HuH-7.5 (cell line): ENCODE data around the gene PHOX2B.

Source experiments
- DNase-seq: peaks from one replicate; pipeline ENCODE4 v3.0.0; 2011; ENCODE audit warnings: low spot score

PHOX2B gene

DNA sequence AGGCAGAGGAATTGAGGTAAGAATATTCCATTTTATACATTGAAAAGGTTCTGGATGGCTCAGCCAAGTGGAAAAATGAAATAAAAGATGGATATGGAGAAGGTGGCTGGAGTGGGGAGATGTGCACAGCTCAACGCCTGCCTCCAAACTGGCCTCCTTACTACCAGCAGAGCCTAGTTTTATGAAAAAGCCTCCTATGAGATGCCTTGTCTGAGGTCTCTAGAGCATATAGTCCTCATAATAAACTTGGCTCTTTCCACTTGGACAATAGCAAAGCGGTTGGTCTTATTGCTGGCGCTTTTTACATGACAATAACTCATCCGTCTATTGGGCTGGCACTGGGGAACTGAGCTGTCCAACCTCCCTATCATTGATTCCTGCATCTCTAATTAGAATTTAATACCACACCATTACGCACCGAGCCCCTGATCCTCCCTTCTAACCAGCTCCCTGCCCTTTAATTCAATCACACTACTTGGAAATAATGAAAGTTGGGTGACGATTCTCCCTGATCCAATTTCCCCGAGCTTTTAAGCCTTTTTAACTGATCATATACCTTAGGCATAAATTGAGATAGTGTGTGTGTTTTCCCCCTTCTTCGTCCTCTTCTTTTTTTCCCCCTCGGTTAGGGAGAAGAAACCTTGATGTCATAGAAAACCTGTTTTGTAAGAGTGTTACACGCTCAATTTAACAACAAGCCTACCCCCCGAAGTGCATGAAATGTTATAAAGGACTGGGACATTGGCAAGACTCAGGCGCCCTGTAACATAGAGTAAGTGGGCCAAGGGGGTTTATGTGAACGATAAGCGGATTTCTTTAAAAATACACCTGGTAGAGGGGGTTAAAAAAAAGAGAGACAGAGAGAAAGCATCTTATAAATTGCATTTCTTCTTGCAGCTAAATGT, at the start of gene PHOX2B:
Gene PHOX2B, minus strand, starts transcription at position 155 of the 905 bp plus-strand sequence. Its CDS starts 115 bp downstream, at position 40.
- no peak for DNase-seq

- no peak for DNase-seq
These were observed 48.7 kb upstream of the PHOX2B start for GRCh38 chr4:41797260-41797659.

DNA sequence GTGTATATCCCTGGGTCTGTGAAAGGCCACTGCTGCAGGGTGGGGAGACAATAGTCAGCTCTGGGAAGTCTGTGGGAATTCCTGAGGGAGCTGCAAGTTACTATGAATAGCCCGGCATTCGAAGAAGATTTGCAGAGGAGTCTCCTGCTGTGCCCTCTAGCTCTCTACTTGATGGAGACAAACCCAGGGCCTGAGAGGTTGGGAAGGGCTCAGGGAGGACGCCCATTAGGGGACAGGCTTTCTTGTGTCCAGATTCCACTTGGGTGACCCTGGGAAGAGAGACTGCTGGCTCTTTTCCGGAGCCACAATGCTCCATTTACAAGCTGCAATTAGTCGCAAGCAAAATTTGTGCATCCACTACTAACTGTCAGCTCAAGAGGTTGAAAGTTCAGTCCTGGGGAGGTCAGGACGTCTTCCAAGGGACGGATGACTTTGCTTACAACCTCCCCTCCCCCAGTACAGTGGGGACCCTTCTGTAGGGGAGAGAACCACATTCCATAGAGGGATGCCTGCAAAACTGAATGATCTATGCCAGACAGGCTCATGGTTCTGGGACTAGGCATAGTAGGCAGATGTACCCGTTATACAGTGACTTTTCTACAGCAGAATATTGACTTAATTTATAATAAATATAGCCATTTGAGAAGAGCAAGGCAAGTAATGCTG, 48.2 kb upstream of the PHOX2B start:
- no peak for DNase-seq

DNA sequence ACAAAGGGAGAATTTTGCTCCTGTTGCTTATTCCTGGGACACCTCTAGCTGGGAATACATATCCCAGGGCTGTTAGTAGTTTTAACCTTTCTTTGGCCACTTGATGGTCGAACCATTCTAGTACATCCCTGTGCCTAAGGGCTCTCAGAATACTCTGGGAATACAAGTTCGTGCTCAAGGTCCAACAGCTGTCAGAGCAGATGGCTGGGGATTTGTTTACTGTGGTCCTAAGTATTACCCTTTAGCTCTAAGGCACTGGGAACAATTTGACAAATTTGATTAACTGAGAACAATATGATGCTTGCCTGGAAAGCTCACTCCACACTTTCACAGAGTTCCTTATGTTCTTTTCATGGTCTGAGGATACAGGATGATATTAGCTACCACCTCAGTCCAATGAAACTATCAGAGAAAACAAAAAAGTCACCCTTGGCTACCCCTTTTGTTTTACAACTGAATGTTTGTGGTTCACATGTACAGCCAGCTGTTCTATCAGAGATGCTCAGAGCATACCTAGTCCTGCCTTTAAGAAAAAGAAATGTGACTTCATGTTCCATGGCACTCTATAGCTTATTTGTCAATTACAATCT, 47.4 kb upstream of the PHOX2B start:
- DNase-seq, result no peak

DNA sequence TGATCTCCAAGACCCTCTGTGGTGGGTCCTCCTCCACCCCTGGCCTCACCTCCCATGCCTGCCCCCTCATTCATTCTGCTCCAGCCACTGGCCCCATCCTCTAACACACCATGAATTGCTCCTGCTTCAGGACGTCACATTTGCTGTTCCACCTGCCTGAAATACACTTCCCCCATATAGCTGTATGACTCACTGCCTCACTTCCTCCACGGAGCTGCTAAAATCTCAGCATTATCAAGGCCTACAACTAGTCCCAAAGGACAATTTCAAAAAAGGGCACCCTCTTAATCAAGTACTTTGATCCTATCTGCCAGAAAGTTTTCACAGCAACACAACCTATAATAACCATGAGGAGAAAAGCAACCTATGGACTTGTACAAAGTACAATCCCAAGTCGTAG, 43.6 kb upstream of the PHOX2B start:
- no peak for DNase-seq

DNA sequence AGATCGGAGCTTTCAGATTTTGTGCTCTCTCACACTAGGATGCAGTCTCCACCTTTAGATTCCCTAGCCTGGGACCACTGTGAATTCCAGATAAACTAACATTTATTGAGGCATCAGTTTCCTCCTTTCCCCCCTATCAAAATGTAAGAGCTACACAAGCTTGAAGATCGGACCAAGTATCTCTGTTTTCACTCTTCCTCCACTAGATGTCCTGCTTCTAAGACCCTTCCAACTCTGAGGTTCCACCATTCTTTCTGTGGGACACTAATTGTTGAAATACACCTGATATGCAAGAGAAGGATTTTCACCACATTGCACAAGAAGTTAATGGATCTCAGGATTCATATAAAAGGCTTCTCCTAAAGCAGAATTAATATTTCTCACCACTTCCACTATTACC, 43.0 kb upstream of the PHOX2B start:
- no peak for DNase-seq

DNA sequence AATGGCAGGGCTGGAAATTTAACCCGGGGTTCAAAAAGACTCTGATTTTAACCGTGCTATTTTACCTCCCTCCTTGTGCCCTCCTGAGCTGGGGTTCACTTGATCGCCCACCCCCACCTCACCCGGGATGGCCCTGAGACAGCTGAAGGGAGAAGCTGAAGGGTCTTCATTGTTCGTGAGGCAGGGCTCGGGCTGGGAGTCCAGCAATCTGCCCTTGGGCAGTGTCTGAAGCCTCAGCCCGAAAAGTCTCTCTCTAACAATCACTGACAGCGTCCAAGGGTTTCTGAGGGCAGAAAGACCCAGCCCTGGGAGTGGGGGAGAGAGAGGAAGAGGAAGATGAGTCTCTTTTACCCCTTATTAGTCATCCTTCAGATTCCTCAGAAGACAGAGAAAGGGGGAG, 39.4 kb upstream of the PHOX2B start:
- no peak for DNase-seq

DNA sequence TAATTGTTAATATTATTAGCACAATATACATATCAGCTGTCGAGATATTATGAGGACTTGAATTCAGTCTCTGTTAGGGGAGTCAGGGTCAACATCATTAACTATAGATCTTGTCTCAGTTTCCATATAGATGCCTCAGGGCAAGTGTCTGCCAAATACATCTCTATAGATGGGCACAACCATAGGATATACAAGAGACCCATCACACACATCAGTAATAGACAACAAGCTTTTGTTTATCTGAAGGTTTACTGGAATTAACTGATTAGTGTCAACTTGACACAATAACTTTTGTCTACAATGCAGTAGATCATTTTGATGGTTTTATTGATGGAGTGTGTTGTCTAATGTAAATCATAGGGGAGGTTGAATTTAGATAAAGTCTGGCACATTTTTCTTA, 37.1 kb upstream of the PHOX2B start:
- no peak for DNase-seq

DNA sequence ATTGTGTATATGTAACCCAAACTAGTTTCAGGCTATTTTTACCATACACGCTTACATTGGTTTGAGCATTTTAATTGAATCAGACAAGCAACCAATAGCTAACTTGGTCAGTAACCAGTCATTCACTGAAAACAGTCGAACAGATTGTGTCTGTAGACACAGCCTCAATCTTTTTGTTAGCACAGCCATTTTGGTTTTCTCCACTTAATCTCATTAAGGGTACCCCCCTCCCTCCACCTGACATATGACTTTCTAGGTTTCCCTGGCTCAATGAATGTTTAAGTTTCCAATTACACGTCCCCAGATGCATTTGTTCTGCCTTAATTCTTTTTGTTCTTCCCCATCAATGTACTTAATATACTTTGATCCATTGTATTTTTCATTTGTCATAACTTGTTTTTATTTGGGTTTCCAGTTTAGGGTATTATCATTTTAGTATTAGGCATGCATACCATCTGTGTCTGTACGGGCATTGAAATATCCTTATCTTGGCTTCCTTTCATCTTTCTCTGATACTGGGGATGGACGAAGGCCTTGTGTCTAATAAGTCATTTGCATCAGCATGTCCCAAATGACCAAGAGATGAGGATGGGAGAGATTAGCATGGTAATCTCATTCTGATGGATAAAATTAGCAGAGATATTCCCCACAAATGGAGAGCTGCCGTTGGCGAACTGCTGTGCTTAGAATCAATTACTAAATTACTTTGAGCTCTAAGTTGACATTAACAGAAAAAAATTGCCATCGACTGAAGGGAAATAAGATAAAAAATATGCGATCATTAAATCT, 35.9 kb upstream of the PHOX2B start:
- DNase-seq, result no peak

DNA sequence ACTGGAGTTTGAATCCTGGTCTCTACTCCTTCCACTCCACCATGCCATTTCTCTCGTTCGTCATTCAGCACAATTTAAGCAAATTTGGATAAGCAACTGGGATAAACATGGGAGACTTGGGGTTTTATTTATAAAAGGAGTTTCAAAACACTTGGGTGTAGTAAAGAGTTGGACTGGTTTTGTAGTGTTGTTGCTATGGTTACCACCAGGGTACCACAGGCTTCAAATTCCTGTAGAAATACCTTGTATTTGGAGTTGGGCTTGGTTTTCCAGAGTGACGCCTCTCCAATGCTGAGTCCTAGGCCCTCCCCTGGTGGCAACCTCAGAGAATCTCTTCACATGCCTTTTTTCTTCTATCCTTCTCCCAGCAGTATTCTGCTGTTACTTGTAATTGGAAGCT, 27.9 kb upstream of the PHOX2B start:
- DNase-seq, result no peak

DNA sequence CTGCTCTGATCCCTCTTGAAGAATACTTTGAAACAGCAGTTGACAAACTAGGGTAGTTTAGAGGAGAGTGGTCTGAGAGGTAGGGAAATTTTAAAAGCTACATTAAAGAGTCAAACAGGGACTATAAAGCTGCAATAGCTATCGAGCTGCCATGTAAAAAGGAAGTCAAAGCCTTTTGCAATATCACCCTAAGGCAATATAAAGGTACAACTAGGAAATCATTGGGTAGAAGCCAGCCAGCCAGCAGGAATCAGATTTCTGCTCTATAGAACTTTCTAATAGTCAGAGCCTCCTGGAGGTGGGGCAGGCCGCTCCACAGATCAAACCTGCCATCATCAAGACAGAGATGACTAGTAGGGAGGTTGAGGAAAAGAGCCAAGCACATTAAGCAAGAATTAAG, 15.2 kb upstream of the PHOX2B start:
- no peak for DNase-seq

GRCh38 chr4:41758884-41759283, 10.4 kb upstream of the PHOX2B start:
- DNase-seq, result no peak

DNA sequence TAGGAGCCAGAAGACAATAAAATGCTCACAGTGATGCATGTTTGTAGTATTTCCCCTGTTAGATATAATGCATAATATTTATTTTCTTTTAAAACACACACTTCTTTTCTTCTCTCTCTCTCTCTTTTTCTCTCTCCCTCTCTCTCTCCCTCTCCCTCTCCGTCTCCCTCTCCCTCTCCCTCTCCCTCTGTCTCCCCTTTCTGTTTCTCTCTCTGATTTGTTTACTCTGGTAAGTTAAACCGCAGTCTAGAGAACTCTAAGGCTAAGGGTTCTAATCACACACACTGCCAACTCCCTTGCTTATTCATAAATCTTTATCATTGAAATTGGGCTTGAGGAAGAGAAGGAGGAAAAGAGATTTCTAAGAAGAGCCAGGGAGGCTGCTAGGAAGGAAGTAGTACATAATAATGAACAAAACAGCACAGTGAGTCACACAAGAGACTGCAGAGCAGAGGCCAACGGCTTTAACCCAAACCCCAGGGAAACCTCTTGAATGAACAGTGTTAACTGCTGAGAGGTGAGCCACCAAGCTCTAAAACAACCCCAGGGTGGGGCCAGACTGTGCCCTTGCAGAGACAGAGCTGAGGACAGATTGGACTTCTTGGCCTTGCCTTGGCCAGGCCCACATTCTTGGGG, 9.1 kb upstream of the PHOX2B start:
- DNase-seq, result no peak

DNA sequence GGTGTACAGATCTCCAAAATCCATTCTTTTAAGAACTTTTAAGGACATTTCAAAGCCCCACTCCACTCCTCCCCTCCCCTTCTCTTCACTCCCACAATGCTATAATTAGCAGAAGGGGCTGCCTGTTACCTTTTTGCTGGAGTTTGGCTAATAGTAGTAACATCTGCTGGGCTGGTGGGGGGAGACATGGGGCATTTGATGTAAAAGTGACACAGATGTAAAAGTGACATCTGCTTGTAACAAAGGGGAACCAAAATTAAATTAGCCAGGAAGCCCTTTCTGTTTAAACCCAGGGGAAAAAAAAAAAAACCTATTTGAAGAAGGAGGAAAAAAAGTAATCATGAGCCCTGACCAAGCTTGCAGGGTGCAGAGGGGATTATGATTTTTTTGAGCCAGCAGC, 5.4 kb upstream of the PHOX2B start:
- DNase-seq, result no peak

DNA sequence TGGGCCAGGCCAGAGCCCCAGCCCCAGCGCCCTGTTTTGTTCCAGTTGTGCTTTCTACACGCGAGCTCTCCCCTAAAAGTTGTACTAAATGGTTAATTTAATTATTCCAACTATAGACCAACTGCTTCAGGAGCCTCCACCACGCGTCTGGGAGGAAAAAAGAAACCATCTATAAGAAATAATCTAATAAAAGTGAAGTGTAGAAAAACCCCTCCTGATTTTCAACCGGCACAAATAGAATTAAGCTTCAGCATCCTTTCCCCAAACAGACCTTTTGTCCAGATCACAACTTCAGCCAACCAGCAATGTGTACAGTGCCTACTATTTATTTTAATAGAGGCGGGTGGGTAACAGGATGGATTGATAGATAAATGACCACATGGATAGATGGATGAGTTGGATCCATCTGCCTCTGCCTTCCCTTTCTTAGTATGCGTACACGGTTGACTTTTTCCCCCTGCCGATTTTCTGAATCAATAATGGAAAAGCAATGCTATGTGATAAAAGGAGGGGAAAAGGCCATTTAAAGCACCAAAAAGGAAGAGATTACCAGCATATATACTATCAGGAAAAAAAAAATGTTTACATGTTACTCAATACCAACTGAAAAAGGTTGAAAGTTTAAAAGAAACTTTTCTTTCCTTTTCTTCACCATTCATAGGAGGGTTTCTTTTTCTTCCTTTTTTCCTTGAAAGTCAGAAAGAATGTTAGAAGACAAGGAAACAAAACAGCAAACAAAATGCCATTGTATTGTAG, 3.7 kb upstream of the PHOX2B start:
- no peak for DNase-seq

DNA sequence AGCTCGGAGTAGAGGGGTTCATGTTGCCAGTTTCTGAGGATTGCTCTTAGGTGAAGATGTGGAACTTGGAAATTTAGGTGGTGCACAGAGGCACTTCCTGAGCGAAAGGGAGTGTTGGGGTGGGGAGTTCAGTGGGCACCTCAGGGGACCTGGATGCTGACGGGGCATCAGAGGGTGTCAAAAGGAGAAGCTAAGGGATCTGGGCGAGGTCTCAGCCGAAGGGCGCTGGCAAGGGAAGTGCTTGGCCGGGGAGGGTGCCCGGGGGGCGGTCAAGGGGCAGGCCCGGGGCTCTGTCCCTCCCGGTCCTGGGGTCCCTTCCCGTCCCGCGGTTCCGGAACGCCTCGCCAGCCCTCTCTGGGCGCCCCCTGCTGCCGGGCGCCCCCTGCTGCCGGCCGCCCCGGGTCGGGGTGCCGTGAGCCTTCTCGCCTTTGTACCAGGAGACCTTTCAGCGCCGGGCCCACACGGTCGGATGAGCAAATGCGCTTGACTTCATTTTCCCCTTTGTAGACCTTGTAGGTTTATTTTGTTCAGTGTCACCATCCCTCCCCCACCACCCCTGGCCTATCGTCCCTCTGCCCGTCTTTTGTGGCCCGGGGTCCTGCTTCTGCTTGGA, 3.0 kb upstream of the PHOX2B start:
- no peak for DNase-seq

GRCh38 chr4:41750626-41751448, 2.3 kb upstream of the PHOX2B start:
- no peak for DNase-seq

GRCh38 chr4:41750121-41750625, 1.6 kb upstream of the PHOX2B start:
- no peak for DNase-seq

- no peak for DNase-seq
These were observed 1.1 kb upstream of the PHOX2B start for GRCh38 chr4:41749631-41750039.
